NCI-H526 (cell line): ENCODE data around the gene SPECC1.
"Not testable (repeated sequence)": the region's sequence is repeated elsewhere in the genome, so short reads cannot be mapped to it uniquely, and the experiment has no call there.

ENCODE experiments used
- DNase-seq, 2 experiments: peaks; one replicate each; lab custom pipeline; 2025; lab: John Stamatoyannopoulos, UW

Gene SPECC1, protein sequence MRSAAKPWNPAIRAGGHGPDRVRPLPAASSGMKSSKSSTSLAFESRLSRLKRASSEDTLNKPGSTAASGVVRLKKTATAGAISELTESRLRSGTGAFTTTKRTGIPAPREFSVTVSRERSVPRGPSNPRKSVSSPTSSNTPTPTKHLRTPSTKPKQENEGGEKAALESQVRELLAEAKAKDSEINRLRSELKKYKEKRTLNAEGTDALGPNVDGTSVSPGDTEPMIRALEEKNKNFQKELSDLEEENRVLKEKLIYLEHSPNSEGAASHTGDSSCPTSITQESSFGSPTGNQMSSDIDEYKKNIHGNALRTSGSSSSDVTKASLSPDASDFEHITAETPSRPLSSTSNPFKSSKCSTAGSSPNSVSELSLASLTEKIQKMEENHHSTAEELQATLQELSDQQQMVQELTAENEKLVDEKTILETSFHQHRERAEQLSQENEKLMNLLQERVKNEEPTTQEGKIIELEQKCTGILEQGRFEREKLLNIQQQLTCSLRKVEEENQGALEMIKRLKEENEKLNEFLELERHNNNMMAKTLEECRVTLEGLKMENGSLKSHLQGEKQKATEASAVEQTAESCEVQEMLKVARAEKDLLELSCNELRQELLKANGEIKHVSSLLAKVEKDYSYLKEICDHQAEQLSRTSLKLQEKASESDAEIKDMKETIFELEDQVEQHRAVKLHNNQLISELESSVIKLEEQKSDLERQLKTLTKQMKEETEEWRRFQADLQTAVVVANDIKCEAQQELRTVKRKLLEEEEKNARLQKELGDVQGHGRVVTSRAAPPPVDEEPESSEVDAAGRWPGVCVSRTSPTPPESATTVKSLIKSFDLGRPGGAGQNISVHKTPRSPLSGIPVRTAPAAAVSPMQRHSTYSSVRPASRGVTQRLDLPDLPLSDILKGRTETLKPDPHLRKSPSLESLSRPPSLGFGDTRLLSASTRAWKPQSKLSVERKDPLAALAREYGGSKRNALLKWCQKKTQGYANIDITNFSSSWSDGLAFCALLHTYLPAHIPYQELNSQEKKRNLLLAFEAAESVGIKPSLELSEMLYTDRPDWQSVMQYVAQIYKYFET

DNA sequence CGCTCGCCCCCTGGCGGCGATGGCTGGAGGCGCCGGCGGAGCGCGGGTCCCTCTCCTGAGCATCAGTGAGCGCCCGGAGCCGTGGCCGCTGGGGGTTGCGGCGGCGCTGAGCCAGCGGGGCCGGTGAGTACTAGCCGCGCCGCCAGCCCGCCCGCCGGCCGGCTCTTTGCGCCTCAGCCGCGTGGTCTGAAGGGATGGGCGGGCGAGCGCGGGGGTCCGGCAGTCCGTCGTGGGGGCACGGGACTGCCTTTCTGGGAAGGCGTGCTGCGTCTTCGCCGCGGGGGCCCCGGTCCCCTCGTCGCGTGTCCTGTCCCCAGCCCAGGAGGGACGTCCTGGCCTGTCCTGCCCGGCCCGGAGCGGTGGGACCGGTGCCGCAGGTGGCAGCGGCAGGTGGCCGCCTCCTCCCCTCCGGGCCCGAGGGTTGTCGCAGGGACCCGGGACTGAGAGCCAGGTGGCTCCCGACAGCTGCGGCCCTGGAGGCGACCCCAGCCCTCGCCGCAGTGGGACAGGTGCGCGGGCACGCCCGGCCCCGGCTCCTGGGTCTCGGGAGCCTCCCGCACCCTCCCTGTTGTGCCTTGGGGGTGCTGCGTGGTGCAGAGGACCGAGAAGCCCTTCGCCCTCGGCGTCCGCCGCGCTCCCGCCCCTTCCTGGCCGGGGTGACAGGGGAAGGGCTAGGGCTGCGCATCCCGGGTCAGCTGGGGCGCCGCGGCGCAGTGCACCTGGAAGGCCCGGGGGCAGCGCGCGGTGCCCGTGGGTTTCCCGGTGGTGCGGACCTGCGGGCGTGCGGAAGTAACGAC lies at the start of gene SPECC1:
TSS of gene SPECC1 (plus strand) at position 58 of the 797 bp plus-strand sequence. CDS start 87,293 bp downstream, outside the sequence.
- peak; percentile 40 to 80 for DNase-seq

- DNase-seq = not testable (repeated sequence)
Measured at GRCh38 chr17:19962954-19963353, 46.2 kb upstream of the SPECC1 start.

- DNase-seq = no peak
Measured at GRCh38 chr17:19973156-19973555, 36.0 kb upstream of the SPECC1 start.

DNA sequence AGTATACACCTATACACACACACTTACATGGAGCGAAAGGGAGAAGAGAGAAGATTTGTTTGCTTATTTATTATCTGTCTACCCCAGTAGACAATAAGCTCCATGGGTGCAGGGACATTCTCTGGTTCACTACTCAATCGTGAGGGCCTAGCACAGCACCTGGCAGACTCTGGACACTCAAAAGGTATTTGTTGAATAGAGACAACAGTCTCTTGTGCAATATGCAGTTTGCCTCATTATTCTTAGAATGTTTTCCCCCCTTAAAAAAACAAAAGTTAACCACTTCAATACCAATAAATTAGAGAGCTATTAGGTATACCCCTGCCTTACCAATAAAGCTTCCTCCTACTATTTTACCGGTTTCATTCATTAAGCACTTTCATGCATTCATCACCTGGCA lies 33.6 kb upstream of the SPECC1 start:
- no peak for DNase-seq

DNA sequence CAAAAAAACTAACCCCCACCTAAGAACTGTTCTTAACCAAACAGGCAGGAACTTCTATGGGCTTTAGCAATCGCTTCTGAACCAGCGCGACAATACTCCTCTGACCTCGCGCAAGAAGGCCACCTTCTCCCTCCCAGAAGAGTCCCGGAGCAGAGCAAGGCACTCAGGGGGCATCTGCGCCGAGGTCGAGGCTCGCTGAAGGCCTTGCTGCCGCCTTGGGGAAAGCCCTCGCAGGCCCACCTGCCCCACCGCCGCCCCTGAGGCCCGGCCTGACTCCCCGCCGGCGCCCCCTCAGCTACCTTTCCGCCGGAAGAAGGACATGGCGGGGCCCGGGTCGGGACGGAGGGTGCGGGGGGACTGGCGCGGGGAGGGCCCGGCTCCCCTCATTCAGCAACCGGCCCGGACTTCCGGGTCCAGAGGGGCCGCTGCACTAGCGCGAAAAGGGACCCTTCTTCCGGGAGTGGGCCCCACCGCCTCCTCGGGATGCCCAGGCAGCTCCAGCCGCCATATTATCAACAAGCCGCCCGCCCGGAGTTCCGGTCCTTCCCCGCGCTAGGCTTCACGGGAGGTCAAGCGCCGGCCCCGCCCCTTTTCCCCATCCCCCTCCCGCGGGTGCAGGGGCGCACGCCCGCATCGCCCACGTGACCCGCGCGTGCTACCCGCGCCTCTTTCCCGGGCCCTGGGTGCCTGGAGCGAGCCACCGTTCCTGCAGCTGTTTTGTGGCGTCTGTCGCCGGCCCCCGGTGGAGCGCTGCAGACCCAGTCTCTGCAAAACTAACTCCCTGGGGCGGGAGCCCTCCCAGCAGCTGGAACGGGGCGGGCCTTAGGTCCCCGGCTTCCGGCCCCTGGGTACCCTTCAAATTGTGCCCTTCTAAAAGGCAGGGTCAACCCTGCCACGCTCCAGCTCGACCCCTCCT lies 31.6 kb upstream of the SPECC1 start, which contains the start of gene AKAP10:
TSS of gene AKAP10 (minus strand) at position 536 of the 916 bp plus-strand sequence. CDS start at position 387, 149 bp downstream.
- DNase-seq = peak; percentile 67 to 91

DNA sequence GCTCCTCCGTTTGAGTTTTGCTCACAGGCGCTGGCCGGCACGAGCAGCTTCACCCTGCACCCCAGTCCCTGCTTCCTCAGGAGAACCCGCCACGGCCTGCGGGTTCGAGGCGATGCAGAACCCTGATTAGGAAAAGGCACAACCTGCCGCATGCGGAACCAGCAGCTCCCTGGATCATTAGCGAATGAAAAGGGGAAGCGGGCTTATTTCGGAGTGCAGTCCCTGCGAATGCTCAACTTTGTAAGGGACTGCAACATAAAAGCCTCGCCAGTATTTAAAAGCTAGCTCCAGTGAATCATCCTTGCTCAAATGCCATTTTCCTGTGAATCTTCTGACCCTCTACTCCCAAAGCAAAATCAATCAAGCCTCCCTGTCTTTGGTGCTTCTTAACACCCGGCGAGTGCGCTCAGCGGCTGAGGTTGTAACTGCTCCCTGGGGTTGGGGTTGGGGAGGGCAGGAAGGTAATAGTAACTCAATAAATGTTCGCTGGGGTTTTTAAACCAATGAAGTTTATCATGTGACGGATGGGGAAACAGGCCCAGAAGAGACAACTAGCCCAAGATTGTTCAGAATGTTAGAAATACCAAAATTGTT lies 30.9 kb upstream of the SPECC1 start:
- no peak for DNase-seq

DNA sequence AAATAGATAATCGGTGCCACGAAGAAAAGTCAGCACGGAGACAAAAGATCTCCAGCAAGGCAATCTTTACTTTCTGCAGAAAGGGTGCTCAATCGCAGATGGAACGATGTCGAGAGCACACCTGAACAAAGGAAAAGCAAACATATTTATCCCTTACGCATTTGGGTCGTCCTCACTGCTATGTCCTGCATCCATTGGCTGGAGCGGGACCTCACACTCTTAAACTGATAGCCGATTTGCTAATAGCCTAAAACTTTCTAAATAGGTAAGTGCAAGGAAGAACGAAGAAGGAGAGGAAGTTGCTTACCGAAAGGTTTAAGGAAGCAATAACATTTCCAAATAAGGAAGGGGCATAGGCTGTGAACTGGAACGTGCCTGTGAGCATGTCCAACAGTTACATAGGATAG lies 30.4 kb upstream of the SPECC1 start:
- DNase-seq = no peak

- DNase-seq = no peak
Measured at GRCh38 chr17:19979917-19980770, 29.0 kb upstream of the SPECC1 start.

DNA sequence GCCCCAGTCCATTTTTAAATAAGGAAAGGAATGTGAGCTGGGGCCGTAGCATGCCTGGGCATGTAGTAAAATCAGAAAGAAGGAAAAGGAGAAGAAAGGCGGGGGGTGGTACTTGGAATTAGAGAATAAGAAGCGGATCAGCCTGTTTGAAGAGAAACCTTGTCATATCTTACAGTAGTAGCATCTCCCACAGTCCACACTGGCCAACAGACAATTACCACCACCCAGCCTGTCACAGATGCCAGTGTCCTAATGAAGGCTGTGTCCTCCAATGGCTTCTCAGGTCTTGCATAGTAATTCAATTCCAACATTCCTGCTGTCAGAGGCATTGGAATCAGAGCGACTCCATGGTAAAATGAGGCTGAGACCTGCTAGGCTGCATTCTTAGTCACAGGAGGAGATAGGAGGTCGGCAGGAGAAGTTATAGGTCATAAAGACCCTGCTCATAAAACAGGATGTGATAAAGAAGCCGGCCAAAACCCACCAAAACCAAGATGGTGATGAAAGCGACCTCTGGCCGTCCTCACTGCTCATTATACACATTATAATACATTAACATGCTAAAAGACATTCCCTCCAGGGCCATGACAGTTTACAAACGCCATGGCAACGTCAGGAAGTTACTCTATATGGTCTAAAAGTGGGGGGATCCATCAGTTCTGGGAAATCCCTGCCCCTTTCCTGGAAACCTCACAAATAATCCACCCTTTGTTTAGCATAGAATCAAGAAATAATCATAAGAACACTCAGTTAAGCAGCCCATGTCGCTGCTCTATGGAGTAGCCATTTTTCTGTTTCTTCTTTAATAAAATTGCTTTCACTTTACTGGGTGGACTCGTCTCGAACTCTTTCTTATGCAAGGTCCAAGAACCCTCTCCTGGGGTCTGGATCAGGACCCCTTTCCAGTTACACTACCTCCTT lies 22.0 kb upstream of the SPECC1 start:
- no peak for DNase-seq

GRCh38 chr17:19987897-19988296 lies 21.3 kb upstream of the SPECC1 start:
- no peak for DNase-seq

DNA sequence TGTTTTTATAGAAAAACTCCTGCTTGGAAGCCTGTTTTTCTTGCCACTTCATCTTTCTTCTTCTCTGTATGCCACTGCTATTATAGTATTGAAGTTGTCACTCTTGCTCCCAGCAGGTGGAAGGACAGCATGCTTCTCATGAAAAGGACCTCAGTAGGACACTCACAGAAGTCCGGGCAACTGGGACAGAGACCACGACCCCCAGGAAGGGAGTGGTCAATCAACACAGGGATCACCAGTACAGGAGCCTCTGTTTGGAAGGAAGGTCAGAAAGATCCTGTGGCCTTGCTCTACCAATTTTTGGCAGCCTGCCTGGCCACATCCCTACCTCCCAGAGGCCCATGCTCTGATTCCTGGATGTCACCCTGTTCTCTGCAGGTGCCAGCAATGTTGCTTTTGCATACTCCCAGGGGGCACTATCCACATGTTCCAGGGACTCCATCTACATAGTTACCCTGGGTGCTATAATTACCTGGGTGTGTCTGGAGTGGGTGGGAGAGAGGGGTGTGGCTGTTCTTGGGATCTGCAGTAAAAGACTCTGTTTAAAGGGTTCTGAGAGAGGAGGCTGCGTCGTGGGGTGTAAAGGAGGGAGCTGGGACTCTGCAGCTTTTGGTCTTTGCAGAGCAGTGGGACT lies 17.8 kb upstream of the SPECC1 start:
- DNase-seq = peak; percentile 27 to 51

GRCh38 chr17:19992803-19993713 lies 16.1 kb upstream of the SPECC1 start:
- DNase-seq = peak; percentile 81 to 91

DNA sequence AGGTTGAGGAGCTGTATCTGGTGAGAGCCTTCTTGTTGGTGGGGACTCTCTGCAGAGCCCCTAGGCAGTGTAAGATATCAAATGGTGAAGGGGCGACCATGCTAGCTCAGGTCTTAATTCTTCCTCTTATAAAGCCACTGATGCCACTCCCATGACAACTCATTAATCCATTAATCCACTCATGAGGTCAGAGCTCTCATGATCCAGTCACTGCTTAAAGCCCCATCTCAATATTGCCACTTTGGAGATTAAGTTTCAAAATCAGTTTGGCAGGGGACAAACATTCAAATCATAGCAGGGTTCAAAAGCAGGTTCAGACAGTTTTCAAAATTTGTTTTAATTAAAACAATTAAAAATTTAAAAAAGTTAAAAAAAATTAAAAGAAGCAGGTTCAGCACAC lies 13.1 kb upstream of the SPECC1 start:
- DNase-seq = no peak

DNA sequence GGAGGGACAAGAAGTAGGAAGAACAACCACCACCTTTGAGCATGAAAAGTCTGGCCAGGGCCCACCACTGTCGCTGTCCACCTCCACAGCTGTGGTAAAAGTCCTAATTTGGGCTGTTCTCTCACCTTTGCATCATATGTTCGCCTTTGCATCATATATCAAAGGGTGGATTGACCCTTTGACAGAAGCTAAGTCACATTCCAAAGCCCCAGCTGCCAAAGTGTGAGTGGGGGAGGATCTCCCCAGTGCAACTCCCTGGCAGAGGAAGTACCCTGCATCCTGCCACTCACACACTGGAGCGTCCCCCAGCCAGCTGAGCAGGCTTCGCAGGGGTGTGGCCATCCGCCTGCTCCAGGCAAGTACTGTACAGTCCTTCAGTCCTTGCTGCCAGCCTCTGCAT lies 12.7 kb upstream of the SPECC1 start:
- peak in 1 of 2 experiments; percentile 3 for DNase-seq

DNA sequence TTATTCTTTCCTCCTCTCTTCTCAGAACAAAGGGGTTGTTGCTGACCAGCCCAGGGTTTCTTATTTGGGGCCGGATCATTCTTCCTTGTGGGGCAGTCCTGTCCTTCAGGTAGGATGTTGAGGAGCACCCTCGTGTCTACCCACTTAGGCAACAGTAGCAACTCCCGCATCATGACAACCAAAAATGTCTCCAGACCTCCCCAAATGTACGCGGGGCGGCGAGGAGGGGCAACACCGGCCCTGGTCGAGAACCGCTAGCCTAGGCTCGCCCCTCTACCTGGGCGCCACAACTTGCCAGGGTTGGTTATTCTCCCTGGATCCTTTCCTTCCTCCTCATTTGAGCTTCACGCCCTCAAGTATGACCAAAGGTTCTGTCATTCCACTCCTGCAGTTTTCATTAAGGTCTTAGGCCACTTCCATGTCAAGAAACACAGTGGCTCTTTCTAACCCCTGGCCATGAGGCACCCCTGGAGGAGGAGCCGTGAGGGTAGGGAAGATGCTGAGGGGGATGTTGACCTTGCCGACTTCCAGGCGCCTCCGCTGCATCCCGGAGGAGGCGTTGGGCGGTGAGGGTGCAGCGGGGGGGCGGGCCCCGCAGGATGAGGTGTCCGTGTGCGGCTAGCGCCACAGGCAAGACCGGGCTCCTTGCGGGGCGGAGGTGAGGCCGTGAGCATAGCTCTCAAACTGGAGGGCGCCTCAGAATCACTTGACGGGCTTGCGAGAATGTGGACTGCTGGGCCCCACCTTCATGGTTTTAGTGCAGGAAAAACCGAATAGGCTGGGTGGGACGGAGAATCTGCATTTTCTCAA lies 712 bp upstream of the SPECC1 start:
- peak in 1 of 2 experiments; percentile 32 for DNase-seq

GRCh38 chr17:20009052-20009301 lies 182 bp upstream of the SPECC1 start:
- DNase-seq = peak in 1 of 2 experiments; percentile 41
